ENCODE data around the gene KANSL1L.
"Not testable (repeated sequence)": the region's sequence is repeated elsewhere in the genome, so short reads cannot be mapped to it uniquely, and the experiment has no call there.

GRCh38 chr2:210183936-210184335 lies 12.7 kb upstream of the KANSL1L start:
- not testable (repeated sequence) for TF ChIP-seq CTCF (IDR thresholded peaks at IDR 0.05 in 2 of 3, conservative IDR thresholded peaks at IDR 0.05 in 1 of 3; ENCODE audit: borderline replicate concordance in 1 of 3, insufficient read depth in 1 of 3, low read depth in 2 of 3, low read length in 2 of 3); POLR2A (IDR thresholded peaks at IDR 0.05; ENCODE audit: borderline replicate concordance, extremely low read depth, insufficient read depth, insufficient read length); ELF1 (IDR thresholded peaks at IDR 0.05; ENCODE audit: borderline replicate concordance, low read depth); SRF (IDR thresholded peaks at IDR 0.05; ENCODE audit: low read depth); CEBPB (IDR thresholded peaks at IDR 0.05; ENCODE audit: low read depth); CBX3 (IDR thresholded peaks at IDR 0.05; ENCODE audit: low read depth); EZH2 (IDR thresholded peaks at IDR 0.05)

Measured in HCT116 (cell line).